ENCODE measurements around the gene MAD1L1.

DNA sequence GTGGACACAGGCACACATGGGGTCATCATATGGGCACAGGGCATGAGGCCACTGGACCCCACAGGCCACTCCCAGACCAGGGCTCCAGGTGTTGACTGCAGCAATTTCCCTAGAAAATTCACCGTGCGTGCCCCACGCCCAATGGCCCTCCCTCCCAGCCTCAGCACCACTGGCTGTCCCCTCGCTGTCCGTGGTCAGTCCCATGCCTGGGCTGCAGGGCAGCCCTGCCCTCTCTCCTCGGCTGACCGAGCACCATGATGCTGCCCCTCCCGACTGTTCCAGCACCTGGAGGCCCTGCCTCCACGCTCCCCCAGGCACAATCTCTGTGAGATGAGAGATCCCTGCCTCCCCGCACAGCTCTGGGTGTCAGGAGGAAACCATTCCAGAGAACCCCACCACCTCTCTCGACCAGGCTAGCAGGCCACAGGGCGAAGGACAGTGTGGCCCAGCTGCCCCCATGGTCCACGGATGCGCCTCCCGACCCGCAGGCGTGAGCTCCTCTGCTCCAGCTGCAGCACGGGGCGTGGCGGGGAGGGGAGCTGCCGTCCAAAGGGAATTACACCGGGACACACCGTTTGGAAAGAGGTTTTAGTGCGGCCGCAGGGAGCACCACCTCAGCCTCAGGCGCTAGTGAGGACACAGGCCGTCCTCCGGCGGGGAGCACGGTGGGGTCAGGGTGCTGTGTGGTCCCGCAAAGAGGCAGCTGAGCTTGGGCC is 21.8 kb upstream of the MAD1L1 start:
- TF ChIP-seq EZH2phosphoT487 (IDR thresholded peaks at IDR 0.05; ENCODE audit: insufficient read depth, low read depth) (no peak), EZH2 (IDR thresholded peaks at IDR 0.05; ENCODE audit: insufficient read depth, poor library complexity, severe bottlenecking) (no peak)
